Panc1 (cell line): Measurements from ENCODE around the gene MAP4. TPM values are rescaled to one million over a fixed set of nuclear protein-coding genes. Genes with fewer than 3 reads are reported as not detected.
"Not testable (repeated sequence)": the region's sequence is repeated elsewhere in the genome, so short reads cannot be mapped to it uniquely, and the experiment has no call there.

Source experiments
- ATAC-seq: fragments of 200-7000 bp; cut with Tn5 transposase; 2 replicates; pipeline ENCODE4 v1.9.1; 2020; ENCODE audit warnings: mild to moderate bottlenecking, moderate library complexity
- BruUV-seq: library from RNA; stranded (reverse); fragments of 400-500 nt; replicated peaks from 2 replicates; lab custom pipeline; 2021; lab: Mats Ljungman, UMichigan
- CTCF ChIA-PET: fragments of 300-600 bp; sonication (Branson Sonifier 250); formaldehyde crosslinking; loops from one replicate; lab custom pipeline; 2022; ENCODE audit warnings: antibody characterized with exemption; lab: Charles Lee
- POLR2A ChIA-PET: fragments of 300-600 bp; sonication (Branson Sonifier 250); formaldehyde crosslinking; loops from one replicate; lab custom pipeline; 2022; ENCODE audit warnings: antibody characterized with exemption; lab: Charles Lee
- DNase-seq: peaks from one replicate; pipeline ENCODE4 v3.0.0-alpha.2; 2010; ENCODE audit warnings: low read depth, low spot score
- H3K27ac ChIP-seq: 2 replicates; pipeline ENCODE4 v1.5.1; 2011; ENCODE audit warnings: mild to moderate bottlenecking, low read length, inconsistent platforms
- H3K27me3 ChIP-seq: fragments of 200-500 bp; sonication (Bioruptor generic); 2 replicates; pipeline ENCODE4 v1.6.0; 2014; ENCODE audit warnings: low read length, inconsistent platforms; ENCODE audit not compliant: control insufficient read depth, insufficient read depth
- H3K36me3 ChIP-seq: fragments of 200-500 bp; sonication (Bioruptor generic); 2 replicates; pipeline ENCODE4 v1.5.1; 2014; ENCODE audit warnings: inconsistent platforms, mild to moderate bottlenecking, low read length, moderate library complexity; ENCODE audit not compliant: control insufficient read depth, insufficient read depth
- H3K4me1 ChIP-seq: 2 replicates; pipeline ENCODE4 v1.5.1; 2011; ENCODE audit warnings: inconsistent platforms, mild to moderate bottlenecking, low read length, moderate library complexity; ENCODE audit not compliant: control insufficient read depth, insufficient read depth
- H3K4me3 ChIP-seq, 2 experiments: 2 replicates each; pipeline ENCODE4 v1.5.1; 2011 to 2012; ENCODE audit warnings: low read depth in 2 of 2, low read length in 2 of 2, mild to moderate bottlenecking in 2 of 2, inconsistent platforms in 1 of 2, moderate library complexity in 1 of 2
- H3K9me3 ChIP-seq: fragments of 200-500 bp; sonication (Bioruptor generic); 2 replicates; pipeline ENCODE4 v1.5.1; 2014; ENCODE audit warnings: low read depth, mild to moderate bottlenecking, inconsistent platforms, low read length, moderate library complexity; ENCODE audit not compliant: control insufficient read depth, insufficient read depth
- POLR2AphosphoS5 ChIP-seq: IDR thresholded peaks from 2 replicates; pipeline ENCODE4 v1.6.1; 2012; ENCODE audit warnings: mild to moderate bottlenecking, low read depth, low read length, moderate library complexity
- SIN3A ChIP-seq: IDR thresholded peaks from 2 replicates; pipeline ENCODE4 v1.6.1; 2012; ENCODE audit warnings: low read depth, mild to moderate bottlenecking, low read length, moderate library complexity, borderline replicate concordance; ENCODE audit not compliant: insufficient read depth
- TCF7L2 ChIP-seq: IDR thresholded peaks from 2 replicates; pipeline ENCODE4 v1.6.1; 2011; ENCODE audit warnings: mild to moderate bottlenecking, low read depth, low read length, inconsistent platforms
- in situ Hi-C: cut with HindIII; loops from 2 replicates; pipeline ENCODE4 v1.10.0; 2016; ENCODE audit warnings: low sequenced_read_pairs, low pct_unique_long_range_greater_than_20kb
- intact Hi-C: fragments of 100-400 bp; cut with micrococcal nuclease; formaldehyde crosslinking; loops from one replicate; pipeline ENCODE4 v1.10.0; 2022; ENCODE audit not compliant: unreplicated experiment
- total RNA-seq: library from RNA; stranded (reverse); gene quantifications from one replicate; pipeline ENCODE4 v1.2.1, GENCODE V29; 2021; ENCODE audit not compliant: unreplicated experiment
- TF ChIP-seq, protein P1 (sequence below), 2 experiments: IDR thresholded peaks; 2 replicates each; pipeline ENCODE4 v1.6.1; 2011 to 2012; ENCODE audit warnings: low read depth in 2 of 2, control low read depth in 1 of 2, low read length in 1 of 2, mild to moderate bottlenecking in 1 of 2, moderate library complexity in 1 of 2; ENCODE audit not compliant: insufficient read depth in 1 of 2
- TF ChIP-seq, protein P2 (sequence below): fragments of 450-650 bp; IDR thresholded peaks from 2 replicates; pipeline ENCODE4 v1.5.1; 2017; ENCODE audit warnings: mild to moderate bottlenecking

Gene MAP4
- total RNA-seq, 1 experiment from 2014 or later, result 150 TPM

DNA sequence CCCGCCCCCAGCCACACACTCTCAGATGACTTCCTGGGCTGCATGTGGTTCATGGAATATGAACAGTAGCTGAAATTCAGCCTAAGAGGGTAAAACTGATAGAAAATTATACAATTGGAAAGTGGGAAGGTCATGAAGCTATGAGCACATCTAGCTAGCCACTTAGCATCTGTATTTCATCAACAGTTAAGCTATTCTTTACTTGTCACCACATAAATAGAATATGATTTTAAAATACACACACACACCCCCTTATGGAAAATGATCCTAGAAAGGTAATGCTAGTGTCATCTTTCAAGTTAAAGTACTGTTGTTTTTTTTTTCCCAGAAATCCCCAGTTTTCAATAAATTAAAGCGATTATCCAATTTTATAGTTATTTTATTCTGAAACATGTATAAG lies 3.6 kb downstream of the MAP4 start:
- peaks cover 6% of the 10 kb centered on the region for H3K4me1 ChIP-seq
- H3K27ac ChIP-seq, result no peak overlapping the region
- H3K4me3 ChIP-seq, result no peak overlapping the region
- in situ Hi-C loops, result no loop called here
- H3K36me3 ChIP-seq, result no peaks in the 10 kb centered on the region
- DNase-seq (no peak), ATAC-seq (no peak)
- ChIA-PET CTCF (no interaction called here), POLR2A (interaction anchor here (0.6 kb wide), 1 partner anchor 11 kb away, joined by 4 read pairs; no protein-coding TSS in a partner anchor)
- intact Hi-C loops, result no loop called here
- no peaks in the 10 kb centered on the region for H3K27me3 ChIP-seq
- no peaks in the 10 kb centered on the region for H3K9me3 ChIP-seq
- no peak for TF ChIP-seq POLR2AphosphoS5
- TF ChIP-seq, protein P1, sequence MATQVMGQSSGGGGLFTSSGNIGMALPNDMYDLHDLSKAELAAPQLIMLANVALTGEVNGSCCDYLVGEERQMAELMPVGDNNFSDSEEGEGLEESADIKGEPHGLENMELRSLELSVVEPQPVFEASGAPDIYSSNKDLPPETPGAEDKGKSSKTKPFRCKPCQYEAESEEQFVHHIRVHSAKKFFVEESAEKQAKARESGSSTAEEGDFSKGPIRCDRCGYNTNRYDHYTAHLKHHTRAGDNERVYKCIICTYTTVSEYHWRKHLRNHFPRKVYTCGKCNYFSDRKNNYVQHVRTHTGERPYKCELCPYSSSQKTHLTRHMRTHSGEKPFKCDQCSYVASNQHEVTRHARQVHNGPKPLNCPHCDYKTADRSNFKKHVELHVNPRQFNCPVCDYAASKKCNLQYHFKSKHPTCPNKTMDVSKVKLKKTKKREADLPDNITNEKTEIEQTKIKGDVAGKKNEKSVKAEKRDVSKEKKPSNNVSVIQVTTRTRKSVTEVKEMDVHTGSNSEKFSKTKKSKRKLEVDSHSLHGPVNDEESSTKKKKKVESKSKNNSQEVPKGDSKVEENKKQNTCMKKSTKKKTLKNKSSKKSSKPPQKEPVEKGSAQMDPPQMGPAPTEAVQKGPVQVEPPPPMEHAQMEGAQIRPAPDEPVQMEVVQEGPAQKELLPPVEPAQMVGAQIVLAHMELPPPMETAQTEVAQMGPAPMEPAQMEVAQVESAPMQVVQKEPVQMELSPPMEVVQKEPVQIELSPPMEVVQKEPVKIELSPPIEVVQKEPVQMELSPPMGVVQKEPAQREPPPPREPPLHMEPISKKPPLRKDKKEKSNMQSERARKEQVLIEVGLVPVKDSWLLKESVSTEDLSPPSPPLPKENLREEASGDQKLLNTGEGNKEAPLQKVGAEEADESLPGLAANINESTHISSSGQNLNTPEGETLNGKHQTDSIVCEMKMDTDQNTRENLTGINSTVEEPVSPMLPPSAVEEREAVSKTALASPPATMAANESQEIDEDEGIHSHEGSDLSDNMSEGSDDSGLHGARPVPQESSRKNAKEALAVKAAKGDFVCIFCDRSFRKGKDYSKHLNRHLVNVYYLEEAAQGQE (IDR thresholded peaks at IDR 0.05; ENCODE audit: insufficient read depth in 1 of 2, low read depth in 2 of 2, low read length in 1 of 2), result no peak
- TF ChIP-seq TCF7L2, result no peak
- TF ChIP-seq, protein P2, sequence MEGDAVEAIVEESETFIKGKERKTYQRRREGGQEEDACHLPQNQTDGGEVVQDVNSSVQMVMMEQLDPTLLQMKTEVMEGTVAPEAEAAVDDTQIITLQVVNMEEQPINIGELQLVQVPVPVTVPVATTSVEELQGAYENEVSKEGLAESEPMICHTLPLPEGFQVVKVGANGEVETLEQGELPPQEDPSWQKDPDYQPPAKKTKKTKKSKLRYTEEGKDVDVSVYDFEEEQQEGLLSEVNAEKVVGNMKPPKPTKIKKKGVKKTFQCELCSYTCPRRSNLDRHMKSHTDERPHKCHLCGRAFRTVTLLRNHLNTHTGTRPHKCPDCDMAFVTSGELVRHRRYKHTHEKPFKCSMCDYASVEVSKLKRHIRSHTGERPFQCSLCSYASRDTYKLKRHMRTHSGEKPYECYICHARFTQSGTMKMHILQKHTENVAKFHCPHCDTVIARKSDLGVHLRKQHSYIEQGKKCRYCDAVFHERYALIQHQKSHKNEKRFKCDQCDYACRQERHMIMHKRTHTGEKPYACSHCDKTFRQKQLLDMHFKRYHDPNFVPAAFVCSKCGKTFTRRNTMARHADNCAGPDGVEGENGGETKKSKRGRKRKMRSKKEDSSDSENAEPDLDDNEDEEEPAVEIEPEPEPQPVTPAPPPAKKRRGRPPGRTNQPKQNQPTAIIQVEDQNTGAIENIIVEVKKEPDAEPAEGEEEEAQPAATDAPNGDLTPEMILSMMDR, result no peak
- TF ChIP-seq SIN3A, result no peak
- no TSS peak for BruUV-seq

DNA sequence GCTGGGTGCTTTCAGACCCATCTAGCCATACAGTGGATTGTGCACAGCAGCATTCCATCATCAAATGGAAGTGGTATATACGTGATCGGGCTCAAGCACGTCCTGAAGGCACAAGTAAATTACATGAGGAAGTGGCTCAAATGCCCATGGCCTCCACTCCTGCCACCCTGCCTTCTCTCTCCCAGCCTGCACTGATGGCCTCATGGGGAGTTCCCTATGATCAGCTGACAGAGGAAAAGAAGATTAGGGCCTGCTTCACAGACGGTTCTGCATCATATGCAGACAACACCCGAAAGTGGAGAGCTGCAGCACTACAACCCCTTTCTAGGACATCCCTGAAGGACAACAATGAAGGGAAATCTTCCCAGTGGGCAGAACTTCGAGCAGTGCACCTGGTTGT lies 8.2 kb downstream of the MAP4 start:
- CTCF ChIA-PET, POLR2A ChIA-PET, intact Hi-C loops, in situ Hi-C loops, H3K36me3 ChIP-seq, H3K4me3 ChIP-seq, H3K9me3 ChIP-seq, H3K27ac ChIP-seq, H3K4me1 ChIP-seq, ATAC-seq, BruUV-seq, DNase-seq, H3K27me3 ChIP-seq: not testable (repeated sequence)

- POLR2A ChIA-PET, H3K36me3 ChIP-seq, BruUV-seq, ATAC-seq, H3K9me3 ChIP-seq, H3K27ac ChIP-seq, DNase-seq, H3K4me3 ChIP-seq, CTCF ChIA-PET, H3K4me1 ChIP-seq, intact Hi-C loops, H3K27me3 ChIP-seq, in situ Hi-C loops: not testable (repeated sequence)
These were observed 8.9 kb downstream of the MAP4 start for GRCh38 chr3:48007361-48007760.

GRCh38 chr3:48006794-48007193 lies 9.4 kb downstream of the MAP4 start:
- BruUV-seq, DNase-seq, H3K4me3 ChIP-seq, H3K27ac ChIP-seq, H3K27me3 ChIP-seq, in situ Hi-C loops, H3K36me3 ChIP-seq, intact Hi-C loops, H3K4me1 ChIP-seq, POLR2A ChIA-PET, ATAC-seq, CTCF ChIA-PET, H3K9me3 ChIP-seq: not testable (repeated sequence)
